ENCODE measurements around the gene BTBD6.

Gene BTBD6
- 67.1 to 85.0 reads per million in 2 donors for total RNA-seq

DNA sequence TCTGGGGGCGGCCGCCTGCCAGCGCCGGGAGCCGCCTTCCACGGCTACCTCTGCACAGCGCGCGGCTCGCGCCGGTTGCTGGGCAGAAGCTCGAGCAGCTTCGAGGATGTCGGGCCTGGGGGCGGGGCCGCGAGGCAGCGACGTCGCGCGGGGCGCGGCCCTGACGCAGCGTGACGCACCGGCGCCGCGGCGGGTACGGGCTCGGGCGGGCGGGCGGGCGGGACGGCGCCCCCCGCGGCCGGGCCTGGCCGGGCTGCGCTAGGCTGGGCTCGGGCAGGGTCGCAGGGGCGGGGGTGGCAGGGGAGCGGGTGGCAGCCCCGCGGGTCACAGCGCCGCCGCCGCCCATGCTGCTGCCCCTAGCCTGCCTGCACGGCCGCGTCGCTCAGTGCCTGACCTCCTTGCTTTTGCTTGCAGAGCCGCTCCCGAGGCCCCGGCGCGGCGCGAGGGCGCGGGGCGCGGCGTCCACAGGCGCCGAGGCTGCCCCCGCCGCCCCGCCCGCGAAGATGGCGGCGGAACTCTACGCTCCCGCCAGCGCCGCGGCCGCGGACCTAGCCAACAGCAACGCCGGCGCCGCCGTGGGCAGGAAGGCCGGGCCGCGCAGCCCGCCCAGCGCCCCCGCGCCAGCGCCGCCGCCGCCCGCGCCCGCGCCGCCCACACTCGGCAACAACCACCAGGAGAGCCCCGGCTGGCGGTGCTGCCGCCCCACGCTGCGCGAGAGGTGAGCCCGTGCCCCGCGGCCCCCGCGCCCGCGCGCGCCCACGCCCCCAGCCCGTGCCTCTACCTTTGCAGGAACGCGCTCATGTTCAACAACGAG is at the start of gene BTBD6:
Gene BTBD6 (plus strand): TSS at position 166 of the 814 bp plus-strand sequence. CDS start 179 bp downstream, at position 345.
- peak; percentile 83 for DNase-seq

DNA sequence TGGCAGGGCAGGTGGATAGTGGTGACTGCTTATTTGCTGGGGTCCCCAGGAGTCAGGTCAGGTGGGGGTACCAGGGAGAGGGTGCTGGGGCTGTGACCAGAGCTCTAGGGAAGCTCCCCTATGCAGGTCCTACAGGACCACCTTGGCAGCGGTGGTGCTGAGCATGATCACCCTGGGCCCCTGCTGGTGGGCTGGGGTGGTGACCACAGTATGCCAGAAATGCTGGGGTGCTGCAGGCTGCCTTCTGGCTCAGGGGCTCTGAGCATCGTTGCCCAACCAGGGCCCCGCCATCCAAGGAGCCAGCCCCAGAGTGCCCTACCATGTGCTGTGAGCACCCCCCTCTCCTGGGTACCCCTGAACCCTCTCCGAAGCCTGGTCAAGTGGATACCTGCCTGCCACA is 49.7 kb upstream of the BTBD6 start:
- no peak for DNase-seq

DNA sequence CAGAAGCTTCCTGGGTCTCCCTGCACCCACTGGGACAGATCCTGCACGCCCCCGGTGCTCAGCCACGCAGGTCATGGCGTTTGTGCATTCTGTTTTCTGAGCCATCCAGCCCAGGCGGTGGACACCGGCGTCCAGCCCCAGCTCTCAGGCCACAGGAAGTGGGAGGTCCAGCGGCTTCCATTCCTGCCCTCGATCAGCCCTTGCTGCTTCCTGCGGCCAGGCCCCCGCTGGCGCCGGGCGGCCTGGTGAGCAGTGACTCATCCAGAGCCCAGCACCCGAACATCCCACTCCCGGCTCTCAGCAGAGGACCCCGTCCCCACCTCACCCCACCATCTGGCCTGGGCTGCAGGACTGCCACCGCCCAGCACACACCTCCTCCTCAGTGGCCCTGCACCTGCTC is 49.2 kb upstream of the BTBD6 start:
- DNase-seq: no peak

DNA sequence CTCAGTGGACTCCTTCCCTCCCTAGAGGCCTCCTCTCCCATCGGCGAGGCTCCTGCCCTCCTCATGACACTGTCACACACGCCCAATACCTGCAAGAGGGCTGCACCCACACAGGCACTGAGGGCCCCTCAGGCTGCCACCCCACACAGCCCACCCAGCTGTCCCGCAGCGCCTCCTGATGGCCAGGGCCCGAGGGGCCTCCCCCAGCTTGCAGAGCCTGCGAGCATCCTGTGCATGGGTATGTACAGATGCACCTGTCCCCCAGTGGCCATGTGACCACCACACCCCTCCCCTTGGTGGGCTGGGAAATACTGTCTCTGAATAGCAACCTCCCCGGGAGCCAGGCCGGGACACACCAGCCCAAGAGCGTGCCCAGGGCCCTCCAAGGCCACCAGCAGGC is 48.3 kb upstream of the BTBD6 start:
- no peak for DNase-seq

DNA sequence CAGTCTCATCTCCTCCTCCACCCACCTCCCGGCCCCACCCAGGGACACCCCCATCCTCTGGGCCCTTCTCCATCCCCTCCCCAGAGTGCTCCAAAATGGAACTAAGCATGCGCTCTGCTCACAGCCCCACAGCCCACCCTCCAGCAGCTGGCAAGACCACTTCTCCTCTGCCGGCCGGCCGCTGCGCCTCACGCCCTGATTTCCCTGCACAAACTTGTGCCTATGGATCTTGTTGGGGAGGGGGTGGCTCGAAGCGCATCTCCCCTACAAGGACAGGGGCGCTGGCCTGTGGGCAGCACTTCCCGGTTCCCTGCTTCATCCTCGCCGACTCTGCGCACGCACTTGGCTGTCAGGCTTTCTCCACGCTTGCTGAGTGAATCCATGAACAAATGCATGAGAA is 47.7 kb upstream of the BTBD6 start:
- DNase-seq: no peak

DNA sequence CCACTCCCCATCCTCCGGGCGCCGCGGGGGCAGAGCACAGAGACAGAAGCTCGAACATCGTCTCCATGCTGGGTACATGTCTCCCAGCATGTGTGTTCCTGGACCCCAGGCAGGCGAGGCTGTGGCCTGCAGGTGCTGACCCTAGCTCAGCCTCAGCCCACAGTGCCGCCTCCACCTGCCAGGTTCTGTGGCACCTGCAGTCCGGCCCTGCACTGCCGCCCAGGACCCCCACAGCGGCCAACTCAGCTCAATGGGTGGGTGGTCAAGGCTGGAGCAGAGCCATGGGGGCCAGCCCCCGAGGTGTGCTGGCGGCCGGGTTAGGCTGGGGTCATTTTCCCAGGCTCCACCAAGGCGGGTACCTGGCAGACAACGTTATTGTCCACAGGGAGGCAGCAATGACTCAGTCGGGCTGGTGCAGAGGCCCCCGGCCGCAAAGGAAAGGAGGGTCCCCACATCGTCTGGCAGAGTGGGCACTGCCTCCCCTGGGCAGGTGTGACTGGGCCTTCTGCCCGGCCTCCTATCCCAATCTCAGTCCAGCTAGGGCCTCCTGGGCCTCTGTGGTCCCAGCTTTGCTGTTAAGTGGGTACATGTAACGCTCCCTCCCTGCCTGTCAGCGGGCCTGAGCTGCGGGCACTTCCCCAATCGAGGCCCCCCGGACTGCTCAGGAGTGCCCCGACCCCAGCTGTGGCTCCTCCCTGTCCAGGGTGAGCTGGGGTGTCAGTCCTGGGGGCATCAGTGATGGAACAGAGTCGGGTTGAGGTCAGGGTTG is 47.0 kb upstream of the BTBD6 start:
- no peak for DNase-seq

DNA sequence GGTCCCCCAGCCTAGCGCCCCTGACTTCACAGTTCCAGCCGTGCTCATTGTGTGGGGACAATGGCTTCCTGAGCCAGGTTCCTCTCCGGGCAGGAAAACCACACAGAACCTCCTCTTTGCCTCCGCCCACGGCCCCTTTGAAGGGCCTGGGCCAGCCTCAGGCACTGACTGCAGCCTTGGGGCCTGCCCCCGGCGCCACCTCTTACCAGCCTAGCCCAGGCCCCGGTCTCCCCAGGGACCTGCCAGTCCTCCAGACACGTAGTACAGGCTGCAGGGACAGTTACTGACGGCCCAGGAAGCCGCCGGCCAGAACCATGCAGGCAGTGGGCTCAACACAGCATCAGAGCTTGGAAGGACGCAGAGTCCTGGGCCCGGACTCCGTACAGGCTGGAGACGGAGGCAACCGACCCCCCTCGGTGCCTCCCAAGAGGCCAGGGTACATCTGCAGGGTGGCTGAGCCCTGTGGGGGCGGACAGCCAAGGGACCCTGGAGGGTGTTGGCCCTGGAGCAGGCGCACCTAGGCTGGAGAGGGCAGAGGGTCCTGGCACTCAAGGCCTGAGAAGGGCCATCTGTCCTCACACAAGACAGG is 46.3 kb upstream of the BTBD6 start:
- no peak for DNase-seq

DNA sequence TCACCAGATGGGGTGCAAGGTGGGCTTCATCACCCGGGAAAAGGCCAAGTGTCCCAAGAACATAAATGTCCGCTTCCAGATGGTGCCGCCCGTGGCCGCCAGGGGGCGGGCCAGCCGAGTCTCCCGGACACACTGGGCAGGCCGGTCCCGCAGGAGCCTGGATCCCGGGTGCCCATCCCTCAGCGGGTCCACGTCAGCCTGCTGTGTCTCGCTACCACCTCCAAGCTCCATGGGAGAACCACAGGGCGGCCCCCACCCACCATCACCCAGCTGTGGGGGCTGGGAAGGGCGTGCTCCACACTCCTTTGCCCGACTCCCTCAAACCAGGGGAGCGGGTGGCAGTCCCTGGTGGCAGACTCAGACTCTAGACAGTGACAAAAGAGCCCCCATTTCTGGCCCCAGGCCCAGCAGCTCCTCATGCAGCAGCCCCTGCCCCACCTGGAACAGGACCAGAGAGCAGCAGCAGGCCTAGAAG is 45.2 kb upstream of the BTBD6 start:
- DNase-seq: peak; percentile 65

DNA sequence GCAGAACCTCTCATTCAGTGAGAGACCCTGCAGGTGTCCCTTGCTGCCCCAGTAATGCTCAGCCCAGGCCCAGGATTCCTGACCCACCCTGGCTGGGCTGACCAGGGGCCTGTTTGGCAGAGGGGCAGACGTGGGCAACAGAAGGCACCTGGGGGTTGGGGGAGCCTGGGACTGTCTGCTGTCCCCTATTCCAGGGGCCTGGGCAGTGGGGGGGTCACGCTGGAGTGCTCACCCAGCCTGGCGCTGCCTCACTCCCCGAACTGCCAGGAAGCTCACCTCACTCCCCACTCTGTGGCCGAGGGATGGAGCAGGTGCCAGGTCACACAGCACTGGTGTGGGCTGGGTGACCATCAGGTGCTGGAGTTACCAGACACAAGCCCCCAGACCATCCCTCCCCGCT is 44.6 kb upstream of the BTBD6 start:
- no peak for DNase-seq

DNA sequence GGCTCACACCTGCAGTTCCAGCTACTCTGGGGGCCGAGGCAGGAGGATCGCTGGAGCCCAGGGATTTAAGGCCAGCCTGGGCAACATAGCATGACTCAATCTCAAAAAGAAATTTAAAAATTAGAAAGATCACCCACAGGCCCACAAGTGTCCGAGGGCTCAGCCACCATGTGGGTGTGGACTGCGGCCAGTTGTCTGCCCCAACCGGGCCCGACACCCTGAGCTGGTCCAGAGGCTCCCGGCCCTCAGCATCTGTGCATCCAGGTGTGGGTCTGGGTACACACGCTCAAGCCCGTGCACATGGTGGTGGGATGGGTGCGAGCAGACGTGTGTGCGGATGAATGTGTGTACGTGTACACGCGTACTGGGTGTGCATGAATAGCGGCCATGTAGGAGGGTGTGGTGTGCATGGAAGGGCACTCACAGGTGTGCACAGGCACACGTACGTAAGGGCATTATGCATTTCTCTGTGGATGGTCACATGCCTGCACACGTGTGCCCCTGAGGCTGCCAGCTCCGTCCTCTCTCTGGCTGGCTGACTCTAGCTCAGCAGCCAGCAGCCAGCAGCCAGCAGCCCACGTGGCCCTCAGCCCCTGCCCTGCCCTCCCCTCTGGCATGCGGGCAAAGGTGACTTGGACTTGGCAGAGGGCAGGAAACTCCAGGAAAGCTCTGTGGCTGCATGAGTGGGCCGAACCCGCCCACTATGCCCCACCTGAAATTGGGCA is 44.0 kb upstream of the BTBD6 start:
- DNase-seq: no peak

DNA sequence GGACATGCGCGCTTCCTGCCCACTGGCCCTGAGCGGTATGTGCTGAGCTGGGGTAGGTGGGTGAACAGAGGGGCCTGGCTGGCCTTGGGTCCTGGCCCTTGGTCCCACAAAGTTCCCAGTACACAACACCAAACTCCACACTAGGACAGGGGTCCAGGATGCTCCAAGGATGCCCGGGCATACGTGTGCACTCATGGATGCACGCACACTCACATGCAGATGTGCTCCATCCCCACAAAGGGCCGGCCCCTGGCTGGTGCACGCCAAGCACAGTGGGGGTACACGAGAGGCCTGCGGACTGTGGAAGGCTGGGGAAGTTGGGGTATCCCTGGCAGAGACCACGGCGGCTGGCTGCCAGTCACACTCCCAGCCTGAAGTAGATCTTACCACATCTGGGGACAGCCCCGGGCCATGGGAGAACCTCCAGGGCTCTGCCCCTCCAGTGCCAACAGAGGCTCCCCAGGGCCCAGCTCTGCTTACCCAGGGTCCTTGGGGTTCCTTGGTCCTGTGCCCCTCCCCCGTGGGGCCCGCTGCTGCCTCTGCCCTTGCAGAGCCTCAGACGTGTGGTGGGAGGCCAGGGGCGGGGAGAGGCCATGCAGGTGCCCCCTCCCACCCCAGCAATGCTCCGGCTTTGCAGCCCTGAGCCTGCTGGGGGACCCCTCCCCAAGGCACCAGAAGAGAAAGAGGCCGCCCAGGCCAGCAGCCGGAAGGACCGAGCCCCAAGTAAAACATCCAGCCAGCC is 43.2 kb upstream of the BTBD6 start:
- no peak for DNase-seq

DNA sequence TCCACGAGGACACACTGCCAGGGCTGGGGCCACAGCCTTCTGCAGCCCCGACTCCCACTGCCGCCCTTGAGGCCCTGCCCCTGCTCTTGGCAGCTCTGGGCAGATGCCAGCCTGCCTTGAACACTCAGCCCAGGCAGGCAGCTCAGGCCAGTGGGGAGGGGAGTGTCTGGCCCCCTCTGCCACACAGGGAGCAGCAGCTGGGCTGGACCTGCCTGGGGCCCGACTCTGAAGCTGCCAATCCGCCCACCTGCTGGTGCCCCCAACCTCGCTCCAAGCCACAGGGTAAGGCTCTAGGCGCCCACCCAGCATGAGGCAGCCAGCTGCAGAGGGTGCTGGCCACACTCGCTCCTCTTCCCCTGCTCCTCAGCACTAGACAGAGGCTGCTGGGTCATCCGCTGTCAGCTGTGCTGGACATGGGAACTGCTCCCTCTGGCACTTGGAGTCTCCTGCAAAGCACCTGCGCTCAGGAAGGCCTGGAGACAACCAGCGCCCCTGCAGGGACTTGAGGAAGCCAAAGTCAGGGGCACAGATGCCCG is 42.6 kb upstream of the BTBD6 start:
- DNase-seq: no peak

DNA sequence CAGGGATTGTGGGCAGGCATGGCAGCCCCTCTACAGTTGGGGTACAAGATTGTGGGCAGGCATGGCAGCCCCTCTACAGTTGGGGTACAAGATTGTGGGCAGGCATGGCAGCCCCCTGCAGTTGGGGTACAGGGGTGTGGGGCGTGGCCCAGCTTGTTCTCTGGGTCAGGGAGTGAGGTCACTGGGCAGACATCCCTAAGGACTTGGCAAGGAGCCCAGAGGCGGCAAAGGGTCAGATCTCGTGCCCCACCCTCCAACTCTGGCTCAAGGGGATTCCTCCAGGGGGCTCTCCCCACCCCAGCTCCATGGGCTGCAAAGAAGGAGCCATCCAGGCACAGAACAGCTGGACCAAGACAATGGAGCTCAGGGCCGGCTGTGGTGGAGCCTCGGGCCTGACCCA is 41.5 kb upstream of the BTBD6 start:
- no peak for DNase-seq

DNA sequence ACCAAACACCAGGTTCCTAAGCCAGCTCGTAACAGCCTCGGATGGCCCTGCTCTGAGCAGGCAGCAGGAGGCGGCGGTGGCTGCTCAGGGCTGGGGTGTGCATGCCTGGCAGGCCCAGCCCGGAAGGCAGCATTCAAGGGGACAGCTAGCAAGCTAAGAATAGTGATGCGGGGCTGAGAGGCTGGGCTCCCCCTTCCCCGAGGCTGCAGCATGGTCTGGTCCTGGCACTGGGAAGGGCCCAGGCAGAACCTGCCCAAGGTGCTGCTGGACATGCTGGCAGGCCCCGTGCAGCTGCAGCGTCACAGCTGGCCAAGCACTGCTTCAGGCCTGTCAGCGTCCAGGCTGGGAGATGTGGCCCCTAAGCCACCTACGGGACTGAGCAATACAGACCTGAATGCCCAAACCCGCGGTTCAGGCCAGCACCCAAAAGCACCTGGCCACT is 40.9 kb upstream of the BTBD6 start:
- no peak for DNase-seq

DNA sequence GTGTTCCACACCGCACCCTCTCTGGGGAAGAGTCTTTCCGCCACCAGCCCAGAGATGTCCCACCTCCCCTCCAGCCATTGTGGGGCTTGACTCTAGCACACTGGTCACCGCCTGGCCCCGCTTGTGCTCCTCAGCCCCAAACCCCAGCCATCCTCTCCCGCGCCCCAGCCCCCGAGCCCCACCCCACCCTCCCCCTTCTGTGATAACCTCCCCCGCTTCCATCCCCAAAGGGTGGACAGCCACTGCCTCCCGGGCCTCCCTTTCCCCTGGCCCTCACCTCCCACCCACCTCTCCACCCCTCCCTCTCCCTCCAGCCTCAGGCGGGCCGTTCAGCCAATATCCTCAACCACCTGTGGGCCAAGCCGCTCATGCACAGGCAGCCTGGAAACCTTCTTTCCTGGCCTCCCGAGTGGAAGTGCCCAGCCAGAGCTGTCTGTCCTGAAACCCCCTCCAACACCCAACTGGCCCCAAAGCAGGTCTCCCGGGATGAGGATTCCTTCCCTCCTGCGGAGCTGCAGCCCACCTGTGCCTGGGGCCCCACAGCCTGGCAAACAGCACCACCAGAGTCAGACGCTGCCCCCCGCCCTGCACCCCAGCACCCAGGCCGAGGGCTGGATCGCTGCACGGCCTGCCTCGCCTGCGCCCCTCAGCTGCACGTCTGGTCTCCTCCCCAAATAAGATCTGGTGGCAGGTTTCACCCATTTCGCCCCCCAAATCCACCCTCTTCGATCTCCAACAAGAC is 40.2 kb upstream of the BTBD6 start:
- DNase-seq: no peak

DNA sequence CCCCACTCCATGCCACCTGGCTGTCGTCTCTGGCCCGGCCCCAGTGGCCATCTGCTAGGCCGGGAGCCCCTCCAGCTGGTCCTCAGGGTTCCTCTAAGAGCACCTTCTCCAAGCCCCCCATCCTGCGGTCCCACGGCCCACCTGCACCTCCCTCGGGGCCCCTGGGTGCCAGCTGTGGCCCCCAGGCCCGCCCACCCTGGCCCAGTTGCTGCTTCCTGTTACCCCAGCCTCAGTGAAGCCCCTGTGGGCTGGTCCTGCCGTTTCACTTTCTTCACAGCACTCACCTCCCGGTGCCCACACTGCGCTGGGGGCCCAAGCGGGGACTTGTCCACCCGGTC is 39.6 kb upstream of the BTBD6 start:
- no peak for DNase-seq

DNA sequence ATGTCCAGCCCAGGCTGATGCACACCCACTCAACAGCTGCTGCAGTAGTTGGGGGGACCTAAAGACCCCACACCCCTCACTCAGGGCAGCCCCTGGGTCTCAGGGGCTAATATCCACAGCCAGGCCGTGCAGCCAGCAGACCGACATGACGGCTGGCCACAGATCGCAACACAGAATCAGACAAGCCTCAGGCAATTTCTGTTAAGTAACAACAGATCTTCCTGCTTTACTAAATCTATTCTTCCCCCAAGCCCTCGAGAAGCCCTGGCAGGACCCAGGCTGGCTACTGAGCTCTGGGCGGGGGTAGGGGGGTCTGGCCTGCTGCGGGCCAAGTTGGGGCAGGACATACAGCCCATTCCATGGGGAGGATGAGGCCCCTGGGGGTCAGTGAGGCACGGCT is 39.2 kb upstream of the BTBD6 start:
- no peak for DNase-seq

DNA sequence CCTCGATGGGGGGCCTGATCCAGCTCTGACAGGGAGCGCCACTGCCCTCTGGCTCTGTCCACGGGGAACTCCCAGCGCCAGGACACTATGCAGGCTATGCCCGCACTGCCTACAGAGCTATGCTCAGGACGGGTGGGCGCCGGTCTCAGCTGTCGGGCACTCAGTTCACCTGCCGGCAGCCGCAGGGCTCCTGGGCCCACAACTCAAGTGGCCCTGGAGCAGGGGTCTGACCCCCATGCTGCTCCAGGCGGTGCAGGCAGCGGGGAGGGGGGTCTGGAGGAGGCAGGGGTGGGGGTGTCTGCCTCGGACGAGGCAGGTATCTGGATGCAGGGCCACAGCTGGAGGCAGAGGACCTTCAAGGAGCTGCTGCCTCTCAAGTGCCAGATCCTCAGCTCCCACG is 38.7 kb upstream of the BTBD6 start:
- DNase-seq: no peak

DNA sequence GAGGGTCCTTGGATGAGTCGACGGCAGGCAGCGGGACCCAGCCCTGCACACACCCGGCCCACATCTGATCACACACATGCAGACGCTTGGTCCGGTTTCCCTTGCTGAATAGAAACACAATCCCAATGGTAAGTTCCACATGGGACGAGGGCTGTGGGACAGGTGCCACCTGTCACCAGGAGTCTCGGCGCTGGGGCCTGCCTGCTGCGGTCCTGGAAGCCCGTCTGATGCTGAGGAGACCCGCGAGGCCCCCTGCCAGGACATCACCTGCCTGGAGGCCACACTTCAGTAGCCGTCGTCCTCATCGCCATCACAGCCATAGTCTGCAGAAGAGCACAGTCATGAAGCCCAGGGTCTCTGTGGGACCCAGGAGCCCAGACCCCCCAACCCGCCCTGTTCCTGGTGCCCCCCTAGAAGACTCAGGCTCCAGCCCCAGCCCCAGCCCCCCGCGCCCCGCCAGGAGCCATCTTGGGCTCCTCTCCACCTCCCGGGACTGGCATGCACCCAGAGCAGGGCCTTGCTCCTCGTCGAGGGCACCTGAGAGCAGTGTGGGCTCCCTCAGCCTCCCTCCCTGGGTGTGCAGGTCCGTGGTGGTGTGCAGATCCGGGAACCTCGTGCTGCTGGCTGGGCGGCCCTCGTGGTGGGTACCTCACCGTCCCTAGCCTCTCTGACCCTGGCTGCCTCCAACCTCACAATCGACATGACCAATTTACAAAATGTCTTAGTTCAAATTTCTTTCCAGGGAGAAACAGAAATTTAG is 37.9 kb upstream of the BTBD6 start:
- no peak for DNase-seq

DNA sequence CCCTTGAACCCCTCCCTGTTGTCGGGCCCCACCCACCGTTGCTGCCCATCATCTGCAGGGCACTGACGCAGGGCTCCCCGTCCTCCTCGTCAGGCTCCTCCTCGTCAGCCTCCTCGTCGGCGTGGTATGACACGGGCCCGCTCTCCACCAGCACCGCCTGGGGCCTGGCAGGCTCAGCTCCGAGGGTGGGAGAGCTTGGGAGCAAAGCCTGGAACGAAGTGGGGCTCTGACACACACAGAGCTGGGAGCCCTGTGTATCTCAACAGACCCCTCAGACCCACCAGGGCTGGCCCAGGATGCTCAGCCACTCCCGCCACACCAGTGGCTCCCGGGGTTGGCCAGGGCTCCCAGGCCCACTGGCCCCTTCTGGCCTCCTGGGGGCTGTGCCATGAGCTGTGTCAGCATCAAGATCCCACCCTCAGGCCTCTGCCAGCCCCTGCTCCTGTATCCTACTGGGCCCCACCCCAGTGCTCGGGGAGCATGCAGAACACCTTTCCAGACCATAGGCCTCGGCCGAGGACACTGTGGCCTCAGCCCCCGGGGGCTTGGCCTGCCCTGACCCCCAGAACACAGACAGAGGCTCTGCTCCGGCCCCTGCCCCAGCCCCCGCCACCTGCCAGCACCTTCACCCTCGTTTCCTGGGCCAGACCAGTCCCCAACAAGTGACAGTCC is 37.1 kb upstream of the BTBD6 start:
- DNase-seq: no peak
